K562 (cell line): ENCODE data around the gene VPS35. TPM values are rescaled to one million over a fixed set of nuclear protein-coding genes. Genes with fewer than 3 reads are reported as not detected.

Source experiments
- ATAC-seq: fragments of 200-7000 bp; cut with Tn5 transposase; 3 replicates; pipeline ENCODE4 v1.9.1; 2020; ENCODE audit warnings: moderate library complexity
- BruUV-seq: library from RNA; stranded (reverse); fragments of 400-500 nt; replicated peaks from 2 replicates; lab custom pipeline; 2021; lab: Mats Ljungman, UMichigan
- CTCF ChIA-PET: fragments of 300-600 bp; formaldehyde crosslinking; extraction: SDS; loops from one replicate; lab custom pipeline; 2021; ENCODE audit warnings: low intra/inter-chr PET ratio; lab: Yijun Ruan, JAX
- POLR2A ChIA-PET: fragments of 300-600, 350-650 bp; sonication (Branson Sonifier 250); formaldehyde crosslinking; extraction: SDS; loops from one replicate; lab custom pipeline; 2021; ENCODE audit warnings: antibody characterized with exemption, inconsistent platforms; lab: Yijun Ruan, JAX
- DNase-seq, 4 experiments: peaks; one replicate each; pipeline versions ENCODE4 v3.0.0 to v3.0.0-alpha.2; 2011 to 2018; ENCODE audit warnings: low spot score in 3 of 4, mixed read lengths in 3 of 4; ENCODE audit errors: extremely low read depth in 1 of 4
- FAIRE-seq: peaks from 2 replicates; lab custom pipeline; 2011; peaks lifted over from hg19 to GRCh38; lab: Jason Lieb, UNC
- H2AFZ ChIP-seq: 2 replicates; pipeline ENCODE4 v1.6.0; 2011; ENCODE audit warnings: low read depth, low read length, control low read depth, inconsistent platforms
- H3K27ac ChIP-seq: fragments of 200-600 bp; 3 replicates; pipeline ENCODE4 v1.8.0; 2011; ENCODE audit warnings: low read depth, mild to moderate bottlenecking, control low read depth, inconsistent platforms, low read length, moderate library complexity, mixed read lengths; ENCODE audit errors: extremely low read depth
- H3K27me3 ChIP-seq, 2 experiments: fragments of 300-600 bp in 1 of 2; 2 replicates in 1 of 2; 3 replicates in 1 of 2; pipeline versions ENCODE4 v1.6.0 to v1.8.0; 2011; ENCODE audit warnings: inconsistent platforms in 2 of 2, low read length in 2 of 2, mild to moderate bottlenecking in 1 of 2, mixed read lengths in 1 of 2, moderate library complexity in 1 of 2; ENCODE audit not compliant: control insufficient read depth in 2 of 2, insufficient read depth in 2 of 2
- H3K36me3 ChIP-seq: fragments of 300-600 bp; 3 replicates; pipeline ENCODE4 v1.8.0; 2011; ENCODE audit warnings: mild to moderate bottlenecking, low read length, inconsistent platforms; ENCODE audit not compliant: control insufficient read depth, insufficient read depth
- H3K4me1 ChIP-seq, 2 experiments: fragments of 200-600 bp in 1 of 2; replicated peaks in 1 of 2; 2 replicates in 1 of 2; 3 replicates in 1 of 2; pipeline versions ENCODE4 v1.5.1 to v1.8.0; 2011; ENCODE audit warnings: inconsistent platforms in 2 of 2, low read length in 2 of 2, mild to moderate bottlenecking in 1 of 2, mixed read lengths in 1 of 2, moderate library complexity in 1 of 2; ENCODE audit not compliant: control insufficient read depth in 2 of 2, insufficient read depth in 2 of 2
- H3K4me2 ChIP-seq: 2 replicates; pipeline ENCODE4 v1.6.1; 2011; ENCODE audit warnings: low read length, control low read depth, inconsistent platforms, mixed read lengths; ENCODE audit not compliant: insufficient read depth
- H3K4me3 ChIP-seq: fragments of 200-600 bp; sonication (generic), shearing (Covaris generic); 2 replicates; pipeline ENCODE4 v1.5.1; 2016; ENCODE audit warnings: control low read depth, inconsistent platforms
- H3K79me2 ChIP-seq: fragments of 200-600 bp; 3 replicates; pipeline ENCODE4 v1.8.0; 2011; ENCODE audit warnings: low read length, inconsistent platforms; ENCODE audit not compliant: control insufficient read depth, insufficient read depth
- H3K9ac ChIP-seq, 2 experiments: 2 replicates each; pipeline versions ENCODE4 v1.6.0 to v1.6.1; 2011; ENCODE audit warnings: low read depth in 2 of 2, low read length in 2 of 2, control low read depth in 1 of 2, inconsistent platforms in 1 of 2, mild to moderate bottlenecking in 1 of 2, mixed read lengths in 1 of 2; ENCODE audit not compliant: insufficient read depth in 1 of 2
- H3K9me1 ChIP-seq: one replicate; pipeline ENCODE4 v1.6.0; 2011; ENCODE audit warnings: inconsistent platforms, mild to moderate bottlenecking, low read length, moderate library complexity; ENCODE audit not compliant: control insufficient read depth, insufficient read depth
- H3K9me3 ChIP-seq: replicated peaks from 2 replicates; pipeline ENCODE4 v1.5.1; 2011; ENCODE audit warnings: low read depth, low read length, inconsistent platforms; ENCODE audit not compliant: control insufficient read depth, insufficient read depth
- H4K20me1 ChIP-seq: replicated peaks from 2 replicates; pipeline ENCODE4 v1.6.1; 2011; ENCODE audit warnings: low read length, inconsistent platforms, mixed read lengths; ENCODE audit not compliant: control insufficient read depth, insufficient read depth
- CBX1 ChIP-seq: sonication (generic); IDR thresholded peaks from 2 replicates; pipeline ENCODE4 v1.6.1; 2016; ENCODE audit warnings: antibody characterized with exemption, low read depth, mild to moderate bottlenecking
- CGGBP1 ChIP-seq: fragments of 250-450 bp; sonication (Bioruptor Pico); IDR thresholded peaks from 2 replicates; pipeline ENCODE4 v1.9.0; 2021; ENCODE audit warnings: mild to moderate bottlenecking
- CREB1 ChIP-seq, 2 experiments: sonication (generic) in 1 of 2; formaldehyde crosslinking in 1 of 2; IDR thresholded peaks; 2 replicates each; pipeline versions ENCODE4 v1.6.1 to v1.8.0; 2012 to 2022; ENCODE audit warnings: inconsistent platforms in 1 of 2, mild to moderate bottlenecking in 1 of 2, missing genetic modification reagents in 1 of 2, moderate library complexity in 1 of 2
- ESRRA ChIP-seq: fragments of 450-650 bp; IDR thresholded peaks from 2 replicates; pipeline ENCODE4 v1.6.1; 2014; ENCODE audit warnings: low read depth, mild to moderate bottlenecking, moderate library complexity, borderline replicate concordance
- HOXB6 ChIP-seq: fragments of 250-450 bp; sonication (Bioruptor Pico); IDR thresholded peaks from 2 replicates; pipeline ENCODE4 v1.5.1; 2022; ENCODE audit warnings: mild to moderate bottlenecking, borderline replicate concordance
- MAFF ChIP-seq: IDR thresholded peaks from 2 replicates; pipeline ENCODE4 v1.6.1; 2012; ENCODE audit warnings: low read length, improper control_type of control experiment
- MAFG ChIP-seq: fragments of 450-650 bp; conservative IDR thresholded peaks from 2 replicates; pipeline ENCODE4 v1.6.1; 2016; ENCODE audit warnings: missing genetic modification characterization, missing compliant biosample characterization
- MCM5 ChIP-seq: fragments of 450-650 bp; IDR thresholded peaks from 2 replicates; pipeline ENCODE4 v1.6.1; 2016; ENCODE audit warnings: low read depth
- PRDM10 ChIP-seq: fragments of 450-650 bp; IDR thresholded peaks from 2 replicates; pipeline ENCODE4 v1.6.1; 2018; ENCODE audit not compliant: partially characterized antibody
- RB1 ChIP-seq: fragments of 450-650 bp; IDR thresholded peaks from 2 replicates; pipeline ENCODE4 v1.6.1; 2017; ENCODE audit warnings: low read depth, mild to moderate bottlenecking
- ZMIZ1 ChIP-seq, 2 experiments: fragments of 150-350 bp in 1 of 2; IDR thresholded peaks; 2 replicates each; pipeline ENCODE4 v1.6.1; 2012 to 2016; ENCODE audit warnings: low read depth in 2 of 2, low read length in 2 of 2, mild to moderate bottlenecking in 1 of 2, moderate library complexity in 1 of 2
- ZNF3 ChIP-seq: fragments of 250-450 bp; sonication (Bioruptor Pico); IDR thresholded peaks from 2 replicates; pipeline ENCODE4 v1.5.0; 2021; ENCODE audit warnings: mild to moderate bottlenecking, moderate library complexity
- ZNF316 ChIP-seq: fragments of 450-650 bp; IDR thresholded peaks from 2 replicates; pipeline ENCODE4 v1.6.1; 2016
- ZNF584 ChIP-seq: fragments of 200-800 bp; sonication (Bioruptor generic); IDR thresholded peaks from 2 replicates; pipeline ENCODE4 v1.6.1; 2016; ENCODE audit warnings: low read depth, mild to moderate bottlenecking, missing genetic modification characterization, missing compliant biosample characterization
- ZSCAN29 ChIP-seq: fragments of 450-650 bp; IDR thresholded peaks from 2 replicates; pipeline ENCODE4 v1.6.1; 2017
- WGBS: fragments of 100-300 bp; shearing (Covaris generic); methylation state at CpG from one replicate; pipeline ENCODE4 v1.1.6; 2016; ENCODE audit warnings: low coverage, mixed read lengths; ENCODE audit not compliant: insufficient coverage; ENCODE audit errors: missing lambda C conversion rate; 5-methylcytosine and 5-hydroxymethylcytosine counted together
- in situ Hi-C: fragments of 300-500 bp; cut with MboI; formaldehyde crosslinking; loops from 4 replicates; pipeline ENCODE4 v1.15.0; 2018; ENCODE audit warnings: inconsistent platforms, mixed read lengths
- intact Hi-C: fragments of 100-400 bp; cut with micrococcal nuclease; formaldehyde crosslinking; loops from 2 replicates; pipeline ENCODE4 v1.14.2; 2022
- polyA plus RNA-seq, 8 experiments: library from polyadenylated mRNA; depleted of rRNA in 4 of 8; stranded (reverse) in 5 of 8; unstranded in 3 of 8; fragments of >200 nt; fragmentation: Nextera tagmentation in 2 of 8; fragmentation: Illumina TruSeq in 1 of 8; extraction: Ambion mirVana in 2 of 8; extraction: Trizol in 1 of 8; gene quantifications; 2 replicates each; pipeline versions ENCODE4 v1.2.1 to v1.2.3, GENCODE V29; 2011 to 2014; ENCODE audit warnings: inconsistent platforms in 1 of 8, missing spikeins in 1 of 8
- total RNA-seq, 7 experiments: library from RNA; depleted of rRNA in 6 of 7; stranded (reverse); fragments of >200 nt in 6 of 7; fragmentation: Illumina TruSeq in 2 of 7; extraction: Trizol in 2 of 7; gene quantifications; 2 replicates each; pipeline versions ENCODE4 v1.2.1 to v1.2.3, GENCODE V29; 2011 to 2021; ENCODE audit warnings: low replicate concordance in 1 of 7

The VPS35 gene
- total and polyA plus RNA-seq, 9 of the 15 experiments (the other 6 are each of a cell fraction or from before 2014, with no cell fraction given) = 32.7 to 131 (median 66.2) TPM

GRCh38 chr16:46686815-46687473 is 2.0 kb downstream of the VPS35 start:
- no peak for DNase-seq
- Histone ChIP-seq H3K9ac (peak overlapping the region in 1 of 2 experiments; percentile 65; a peak in 1 of 4 replicates), H3K79me2 (peaks cover 90% of the 10 kb centered on the region), H3K27me3 (no peaks in the 10 kb centered on the region), H3K36me3 (peaks cover 19% of the 10 kb centered on the region; the same call in 2 of the 3 replicates), H2AFZ (no peak overlapping the region), H3K9me3 (no peaks in the 10 kb centered on the region), H4K20me1 (peaks cover 31% of the 10 kb centered on the region), H3K9me1 (no peaks in the 10 kb centered on the region), H3K27ac (no peak overlapping the region), H3K4me2 (peak overlapping the region; percentile 98; the same call in 1 of the 2 replicates), H3K4me1 (peaks cover 6 to 19% of the 10 kb centered on the region in 2 experiments; a peak in 4 of 5 replicates), H3K4me3 (peak overlapping the region; percentile 76)
- no peak for ATAC-seq
- intact Hi-C loops (loop anchor here (5.0 kb wide), 1 partner anchor 145 kb away; the partner anchor contains the start of gene C16orf87), in situ Hi-C loops (loop anchor here (5.0 kb wide), 1 partner anchor 65 kb away; no protein-coding TSS in a partner anchor)
- FAIRE-seq = no peak
- ChIA-PET POLR2A (interaction anchor here (0.6 kb wide), 3 partner anchors 151 to 213 kb away, joined by 3 read pairs; no protein-coding TSS in a partner anchor), CTCF (no interaction called here)
- WGBS = 5% methylated on average over 5 of the region's 5 CpGs
- BruUV-seq = no TSS peak
- TF ChIP-seq ZSCAN29 (no peak), RB1 (no peak), ZNF584 (CRISPR knock-in tag) (no peak), MAFF (peak; percentile 35; the same call in 1 of the 2 replicates), CGGBP1 (CRISPR knock-in tag) (no peak), ZMIZ1 (IDR thresholded peaks at IDR 0.05; ENCODE audit: low read depth in 2 of 2, low read length in 2 of 2) (no peak), MAFG (tag) (peak; percentile 69), ESRRA (no peak), MCM5 (no peak), ZNF316 (peak; percentile 88), CREB1 (IDR thresholded peaks at IDR 0.05) (no peak), CREB1 (CRISPR knock-in tag; IDR thresholded peaks at IDR 0.05) (no peak), HOXB6 (CRISPR knock-in tag) (no peak), ZNF3 (CRISPR knock-in tag) (no peak), PRDM10 (no peak), CBX1 (no peak)
